Measurements from ENCODE around the gene ANKRD34A. TPM values are rescaled to one million over a fixed set of nuclear protein-coding genes. Genes with fewer than 3 reads are reported as not detected.

ANKRD34A gene
- total and polyA plus RNA-seq, 2 of the 13 experiments (the other 11 are each of a cell fraction or from before 2014, with no cell fraction given): 0.05 to 0.07 TPM

DNA sequence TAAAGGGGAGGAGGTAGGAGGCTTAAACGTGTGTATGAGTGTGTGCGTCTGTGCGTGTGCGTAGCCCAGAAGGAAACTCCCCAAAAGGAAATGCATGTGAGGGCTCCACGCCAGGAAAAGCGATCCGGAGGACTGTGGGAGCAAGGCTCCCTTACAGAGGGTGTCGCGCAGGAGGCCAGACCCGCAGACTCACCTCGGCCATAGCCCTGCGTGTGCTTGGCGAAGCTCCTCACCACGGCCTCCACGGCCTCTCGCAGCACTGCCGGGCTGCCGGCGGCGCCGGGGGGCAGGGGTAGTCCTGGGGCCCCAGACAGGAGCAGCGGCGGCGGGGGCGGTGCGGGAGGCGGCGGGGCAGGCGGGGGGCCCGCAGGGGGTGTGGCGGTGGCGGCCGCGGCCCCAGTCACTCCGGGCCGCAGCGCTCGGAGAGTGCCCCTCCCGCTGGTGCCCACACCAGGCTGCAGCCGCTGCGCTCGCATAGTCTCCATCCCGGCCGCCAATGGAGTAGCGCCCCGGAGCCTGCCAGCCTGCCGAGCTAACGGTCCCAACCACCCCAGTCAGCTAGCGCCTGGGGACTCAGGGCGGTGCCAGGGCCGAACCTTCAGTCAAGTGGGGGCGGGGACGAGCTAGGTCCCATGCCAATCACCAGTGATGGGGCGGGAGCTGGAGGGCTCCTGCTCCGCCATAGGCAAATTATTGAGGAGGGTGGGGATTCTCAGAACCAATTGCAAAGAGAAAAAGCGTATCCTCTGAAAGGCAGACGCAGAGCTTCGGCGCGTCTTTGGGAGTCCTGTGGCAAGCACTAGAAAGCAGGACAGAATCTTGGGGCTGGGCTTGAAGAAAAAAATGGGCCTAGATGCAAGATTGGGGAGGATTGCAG lies 6.7 kb downstream of the ANKRD34A start, which contains the start of gene LIX1L (continued):
- TF ChIP-seq ZNF710 (CRISPR knock-in tag; IDR thresholded peaks at IDR 0.05; ENCODE audit: borderline replicate concordance) (peak; percentile 18; the same call in 1 of the 2 replicates), YY1 (IDR thresholded peaks at IDR 0.05; ENCODE audit: insufficient read depth, insufficient replicate concordance, low read depth, low read length) (no peak), ZIK1 (CRISPR knock-in tag; IDR thresholded peaks at IDR 0.05; ENCODE audit: borderline replicate concordance, low read depth) (no peak), TOE1 (CRISPR knock-in tag; IDR thresholded peaks at IDR 0.05) (no peak), ZNF7 (CRISPR knock-in tag; IDR thresholded peaks at IDR 0.05) (no peak), SKIL (CRISPR knock-in tag; IDR thresholded peaks at IDR 0.05; ENCODE audit: borderline replicate concordance) (peak; percentile 61; the same call in 1 of the 2 replicates), ZNF337 (CRISPR knock-in tag; IDR thresholded peaks at IDR 0.05; ENCODE audit: borderline replicate concordance, low read depth) (no peak), ZFP1 (CRISPR knock-in tag; IDR thresholded peaks at IDR 0.05) (no peak), PBX2 (CRISPR knock-in tag; IDR thresholded peaks at IDR 0.05) (peak; percentile 94), KLF15 (CRISPR knock-in tag; IDR thresholded peaks at IDR 0.05; ENCODE audit: borderline replicate concordance) (0 out of 2 replicates have a peak, but pooled peaks have one; percentile 25), ZNF383 (CRISPR knock-in tag; IDR thresholded peaks at IDR 0.05; ENCODE audit: borderline replicate concordance) (no peak), SMC3 (IDR thresholded peaks at IDR 0.05; ENCODE audit: low read length) (no peak), ZNF235 (CRISPR knock-in tag; IDR thresholded peaks at IDR 0.05; ENCODE audit: borderline replicate concordance) (0 out of 2 replicates have a peak, but pooled peaks have one; percentile 56), ZNF12 (CRISPR knock-in tag; IDR thresholded peaks at IDR 0.05) (peak; percentile 77; the same call in 1 of the 2 replicates), ZSCAN21 (CRISPR knock-in tag; IDR thresholded peaks at IDR 0.05; ENCODE audit: borderline replicate concordance) (peak; percentile 69; the same call in 1 of the 2 replicates)
- TF ChIP-seq, protein P1, sequence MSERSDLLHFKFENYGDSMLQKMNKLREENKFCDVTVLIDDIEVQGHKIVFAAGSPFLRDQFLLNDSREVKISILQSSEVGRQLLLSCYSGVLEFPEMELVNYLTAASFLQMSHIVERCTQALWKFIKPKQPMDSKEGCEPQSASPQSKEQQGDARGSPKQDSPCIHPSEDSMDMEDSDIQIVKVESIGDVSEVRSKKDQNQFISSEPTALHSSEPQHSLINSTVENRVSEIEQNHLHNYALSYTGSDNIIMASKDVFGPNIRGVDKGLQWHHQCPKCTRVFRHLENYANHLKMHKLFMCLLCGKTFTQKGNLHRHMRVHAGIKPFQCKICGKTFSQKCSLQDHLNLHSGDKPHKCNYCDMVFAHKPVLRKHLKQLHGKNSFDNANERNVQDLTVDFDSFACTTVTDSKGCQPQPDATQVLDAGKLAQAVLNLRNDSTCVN (CRISPR knock-in tag; IDR thresholded peaks at IDR 0.05; ENCODE audit: borderline replicate concordance): no peak
- TF ChIP-seq, protein P2, sequence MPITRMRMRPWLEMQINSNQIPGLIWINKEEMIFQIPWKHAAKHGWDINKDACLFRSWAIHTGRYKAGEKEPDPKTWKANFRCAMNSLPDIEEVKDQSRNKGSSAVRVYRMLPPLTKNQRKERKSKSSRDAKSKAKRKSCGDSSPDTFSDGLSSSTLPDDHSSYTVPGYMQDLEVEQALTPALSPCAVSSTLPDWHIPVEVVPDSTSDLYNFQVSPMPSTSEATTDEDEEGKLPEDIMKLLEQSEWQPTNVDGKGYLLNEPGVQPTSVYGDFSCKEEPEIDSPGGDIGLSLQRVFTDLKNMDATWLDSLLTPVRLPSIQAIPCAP (CRISPR knock-in tag; IDR thresholded peaks at IDR 0.05; ENCODE audit: low read depth): no peak
- TF ChIP-seq, protein P3, sequence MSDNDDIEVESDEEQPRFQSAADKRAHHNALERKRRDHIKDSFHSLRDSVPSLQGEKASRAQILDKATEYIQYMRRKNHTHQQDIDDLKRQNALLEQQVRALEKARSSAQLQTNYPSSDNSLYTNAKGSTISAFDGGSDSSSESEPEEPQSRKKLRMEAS (IDR thresholded peaks at IDR 0.05): 0 out of 2 replicates have a peak, but pooled peaks have one; percentile 12
